Measurements from ENCODE around the gene OSGIN1.

DNA sequence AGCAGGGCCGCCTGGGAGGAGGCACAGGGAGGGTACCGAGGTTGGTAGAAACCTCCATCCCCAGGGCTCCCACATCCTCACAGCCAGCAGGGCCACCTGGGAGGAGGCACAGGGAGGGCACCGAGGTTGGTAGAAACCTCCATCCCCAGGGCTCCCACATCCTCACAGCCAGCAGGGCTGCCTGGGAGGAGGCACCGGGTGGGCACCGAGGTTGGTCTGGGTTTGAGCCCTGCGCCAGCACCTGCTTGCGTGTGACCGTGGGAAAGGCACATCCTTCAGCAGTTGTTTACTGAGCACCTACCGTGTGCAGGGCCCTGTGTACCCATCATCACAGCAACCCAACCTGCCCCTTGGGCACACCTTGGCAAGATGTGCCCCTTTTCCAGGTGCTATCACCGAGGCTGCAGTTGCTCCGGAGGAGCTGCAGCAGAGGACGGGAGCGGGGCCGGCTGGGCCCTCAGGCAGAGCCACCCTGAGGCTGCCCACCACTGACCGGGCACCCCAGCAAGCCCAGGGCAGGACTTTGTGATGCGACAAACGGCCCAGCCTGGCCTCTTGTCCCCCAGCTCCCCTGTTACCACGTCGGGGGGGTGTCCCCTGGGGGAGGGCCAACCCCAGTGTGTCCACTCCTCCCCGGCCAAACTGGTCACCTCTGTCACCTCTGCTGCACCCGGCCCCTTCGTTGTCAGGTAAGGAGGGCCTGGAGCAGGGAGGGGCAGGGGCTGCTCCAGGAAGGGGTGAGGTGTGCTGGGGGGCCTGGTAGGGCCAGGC, 22.1 kb upstream of the OSGIN1 start:
- TF ChIP-seq, protein P1, sequence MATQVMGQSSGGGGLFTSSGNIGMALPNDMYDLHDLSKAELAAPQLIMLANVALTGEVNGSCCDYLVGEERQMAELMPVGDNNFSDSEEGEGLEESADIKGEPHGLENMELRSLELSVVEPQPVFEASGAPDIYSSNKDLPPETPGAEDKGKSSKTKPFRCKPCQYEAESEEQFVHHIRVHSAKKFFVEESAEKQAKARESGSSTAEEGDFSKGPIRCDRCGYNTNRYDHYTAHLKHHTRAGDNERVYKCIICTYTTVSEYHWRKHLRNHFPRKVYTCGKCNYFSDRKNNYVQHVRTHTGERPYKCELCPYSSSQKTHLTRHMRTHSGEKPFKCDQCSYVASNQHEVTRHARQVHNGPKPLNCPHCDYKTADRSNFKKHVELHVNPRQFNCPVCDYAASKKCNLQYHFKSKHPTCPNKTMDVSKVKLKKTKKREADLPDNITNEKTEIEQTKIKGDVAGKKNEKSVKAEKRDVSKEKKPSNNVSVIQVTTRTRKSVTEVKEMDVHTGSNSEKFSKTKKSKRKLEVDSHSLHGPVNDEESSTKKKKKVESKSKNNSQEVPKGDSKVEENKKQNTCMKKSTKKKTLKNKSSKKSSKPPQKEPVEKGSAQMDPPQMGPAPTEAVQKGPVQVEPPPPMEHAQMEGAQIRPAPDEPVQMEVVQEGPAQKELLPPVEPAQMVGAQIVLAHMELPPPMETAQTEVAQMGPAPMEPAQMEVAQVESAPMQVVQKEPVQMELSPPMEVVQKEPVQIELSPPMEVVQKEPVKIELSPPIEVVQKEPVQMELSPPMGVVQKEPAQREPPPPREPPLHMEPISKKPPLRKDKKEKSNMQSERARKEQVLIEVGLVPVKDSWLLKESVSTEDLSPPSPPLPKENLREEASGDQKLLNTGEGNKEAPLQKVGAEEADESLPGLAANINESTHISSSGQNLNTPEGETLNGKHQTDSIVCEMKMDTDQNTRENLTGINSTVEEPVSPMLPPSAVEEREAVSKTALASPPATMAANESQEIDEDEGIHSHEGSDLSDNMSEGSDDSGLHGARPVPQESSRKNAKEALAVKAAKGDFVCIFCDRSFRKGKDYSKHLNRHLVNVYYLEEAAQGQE (tag by site-specific recombination; IDR thresholded peaks at IDR 0.05): no peak
- TF ChIP-seq ZNF248 (tag by site-specific recombination; IDR thresholded peaks at IDR 0.05): no peak
- no peak for TF ChIP-seq SP2 (tag by site-specific recombination; IDR thresholded peaks at IDR 0.05)
- no peak for TF ChIP-seq SETDB1 (IDR thresholded peaks at IDR 0.05; ENCODE audit: insufficient read length, low read length)
- no peak for TF ChIP-seq ZNF24 (tag by site-specific recombination; IDR thresholded peaks at IDR 0.05)
- TF ChIP-seq ZEB2 (tag by site-specific recombination; IDR thresholded peaks at IDR 0.05): no peak
- TF ChIP-seq, protein P2, sequence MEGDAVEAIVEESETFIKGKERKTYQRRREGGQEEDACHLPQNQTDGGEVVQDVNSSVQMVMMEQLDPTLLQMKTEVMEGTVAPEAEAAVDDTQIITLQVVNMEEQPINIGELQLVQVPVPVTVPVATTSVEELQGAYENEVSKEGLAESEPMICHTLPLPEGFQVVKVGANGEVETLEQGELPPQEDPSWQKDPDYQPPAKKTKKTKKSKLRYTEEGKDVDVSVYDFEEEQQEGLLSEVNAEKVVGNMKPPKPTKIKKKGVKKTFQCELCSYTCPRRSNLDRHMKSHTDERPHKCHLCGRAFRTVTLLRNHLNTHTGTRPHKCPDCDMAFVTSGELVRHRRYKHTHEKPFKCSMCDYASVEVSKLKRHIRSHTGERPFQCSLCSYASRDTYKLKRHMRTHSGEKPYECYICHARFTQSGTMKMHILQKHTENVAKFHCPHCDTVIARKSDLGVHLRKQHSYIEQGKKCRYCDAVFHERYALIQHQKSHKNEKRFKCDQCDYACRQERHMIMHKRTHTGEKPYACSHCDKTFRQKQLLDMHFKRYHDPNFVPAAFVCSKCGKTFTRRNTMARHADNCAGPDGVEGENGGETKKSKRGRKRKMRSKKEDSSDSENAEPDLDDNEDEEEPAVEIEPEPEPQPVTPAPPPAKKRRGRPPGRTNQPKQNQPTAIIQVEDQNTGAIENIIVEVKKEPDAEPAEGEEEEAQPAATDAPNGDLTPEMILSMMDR (tag by site-specific recombination; IDR thresholded peaks at IDR 0.05): no peak
- TF ChIP-seq, protein P3, sequence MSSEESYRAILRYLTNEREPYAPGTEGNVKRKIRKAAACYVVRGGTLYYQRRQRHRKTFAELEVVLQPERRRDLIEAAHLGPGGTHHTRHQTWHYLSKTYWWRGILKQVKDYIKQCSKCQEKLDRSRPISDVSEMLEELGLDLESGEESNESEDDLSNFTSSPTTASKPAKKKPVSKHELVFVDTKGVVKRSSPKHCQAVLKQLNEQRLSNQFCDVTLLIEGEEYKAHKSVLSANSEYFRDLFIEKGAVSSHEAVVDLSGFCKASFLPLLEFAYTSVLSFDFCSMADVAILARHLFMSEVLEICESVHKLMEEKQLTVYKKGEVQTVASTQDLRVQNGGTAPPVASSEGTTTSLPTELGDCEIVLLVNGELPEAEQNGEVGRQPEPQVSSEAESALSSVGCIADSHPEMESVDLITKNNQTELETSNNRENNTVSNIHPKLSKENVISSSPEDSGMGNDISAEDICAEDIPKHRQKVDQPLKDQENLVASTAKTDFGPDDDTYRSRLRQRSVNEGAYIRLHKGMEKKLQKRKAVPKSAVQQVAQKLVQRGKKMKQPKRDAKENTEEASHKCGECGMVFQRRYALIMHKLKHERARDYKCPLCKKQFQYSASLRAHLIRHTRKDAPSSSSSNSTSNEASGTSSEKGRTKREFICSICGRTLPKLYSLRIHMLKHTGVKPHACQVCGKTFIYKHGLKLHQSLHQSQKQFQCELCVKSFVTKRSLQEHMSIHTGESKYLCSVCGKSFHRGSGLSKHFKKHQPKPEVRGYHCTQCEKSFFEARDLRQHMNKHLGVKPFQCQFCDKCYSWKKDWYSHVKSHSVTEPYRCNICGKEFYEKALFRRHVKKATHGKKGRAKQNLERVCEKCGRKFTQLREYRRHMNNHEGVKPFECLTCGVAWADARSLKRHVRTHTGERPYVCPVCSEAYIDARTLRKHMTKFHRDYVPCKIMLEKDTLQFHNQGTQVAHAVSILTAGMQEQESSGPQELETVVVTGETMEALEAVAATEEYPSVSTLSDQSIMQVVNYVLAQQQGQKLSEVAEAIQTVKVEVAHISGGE (tag by site-specific recombination; conservative IDR thresholded peaks at IDR 0.05; ENCODE audit: low read depth): no peak
- TF ChIP-seq ZNF138 (tag by site-specific recombination; IDR thresholded peaks at IDR 0.05; ENCODE audit: borderline replicate concordance): no peak
